Glomerular visceral epithelial cell (primary cell): ENCODE data around the gene CFAP99.

Source experiments
- DNase-seq: peaks from one replicate; pipeline ENCODE4 v3.0.0-alpha.2; 2016; ENCODE audit errors: extremely low spot score

Gene CFAP99

DNA sequence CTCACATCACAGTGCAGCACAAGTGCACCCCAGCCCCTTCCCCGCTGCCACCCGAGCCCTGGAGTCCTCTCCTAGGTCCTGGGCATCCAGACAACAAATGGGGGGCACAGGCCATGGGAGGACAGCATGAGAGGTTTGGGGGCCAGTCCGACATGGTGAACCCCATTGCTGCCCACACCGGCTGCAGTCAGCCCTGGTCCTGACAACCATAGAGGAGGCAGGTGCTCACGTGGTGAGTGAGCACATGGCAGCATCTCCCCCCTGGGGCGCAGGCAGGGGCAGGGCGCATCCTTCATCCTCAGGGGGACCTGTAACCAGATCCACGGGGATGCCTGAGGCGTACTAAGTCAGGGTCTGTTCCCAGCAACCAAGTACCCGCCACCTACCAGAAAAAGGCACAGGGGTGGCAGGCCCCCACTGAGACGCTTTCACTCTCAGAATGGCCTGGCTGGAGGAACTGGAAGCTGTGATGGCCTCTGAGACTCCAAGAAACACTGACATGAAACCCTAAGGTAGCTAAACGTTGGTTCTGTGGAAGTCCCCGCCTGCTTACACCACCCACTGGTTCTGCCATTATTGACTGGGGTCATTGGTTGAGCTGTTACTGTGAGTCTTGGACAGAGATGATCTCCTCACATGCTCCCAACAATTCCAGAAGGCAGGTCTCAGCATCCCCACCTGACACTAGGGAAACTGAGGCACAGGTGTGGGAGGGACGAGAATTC, 6.8 kb upstream of the CFAP99 start:
- no peak for DNase-seq

DNA sequence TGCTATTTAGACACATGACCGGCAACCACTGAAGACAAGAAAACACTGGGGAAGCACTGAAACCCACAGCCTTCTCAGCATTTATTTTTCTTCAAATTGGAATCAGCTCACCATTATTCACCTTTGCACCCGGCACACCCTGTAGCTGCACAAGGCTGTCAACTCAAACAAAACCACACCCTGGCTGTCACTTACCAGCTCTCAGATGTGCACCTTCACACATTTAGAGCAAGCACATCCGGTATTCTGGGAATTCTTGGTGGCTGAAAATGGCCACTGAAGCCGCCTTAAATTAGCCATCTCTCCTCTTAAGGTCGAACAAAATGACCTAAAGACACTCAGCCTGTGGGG, 6.2 kb upstream of the CFAP99 start:
- DNase-seq, result no peak

DNA sequence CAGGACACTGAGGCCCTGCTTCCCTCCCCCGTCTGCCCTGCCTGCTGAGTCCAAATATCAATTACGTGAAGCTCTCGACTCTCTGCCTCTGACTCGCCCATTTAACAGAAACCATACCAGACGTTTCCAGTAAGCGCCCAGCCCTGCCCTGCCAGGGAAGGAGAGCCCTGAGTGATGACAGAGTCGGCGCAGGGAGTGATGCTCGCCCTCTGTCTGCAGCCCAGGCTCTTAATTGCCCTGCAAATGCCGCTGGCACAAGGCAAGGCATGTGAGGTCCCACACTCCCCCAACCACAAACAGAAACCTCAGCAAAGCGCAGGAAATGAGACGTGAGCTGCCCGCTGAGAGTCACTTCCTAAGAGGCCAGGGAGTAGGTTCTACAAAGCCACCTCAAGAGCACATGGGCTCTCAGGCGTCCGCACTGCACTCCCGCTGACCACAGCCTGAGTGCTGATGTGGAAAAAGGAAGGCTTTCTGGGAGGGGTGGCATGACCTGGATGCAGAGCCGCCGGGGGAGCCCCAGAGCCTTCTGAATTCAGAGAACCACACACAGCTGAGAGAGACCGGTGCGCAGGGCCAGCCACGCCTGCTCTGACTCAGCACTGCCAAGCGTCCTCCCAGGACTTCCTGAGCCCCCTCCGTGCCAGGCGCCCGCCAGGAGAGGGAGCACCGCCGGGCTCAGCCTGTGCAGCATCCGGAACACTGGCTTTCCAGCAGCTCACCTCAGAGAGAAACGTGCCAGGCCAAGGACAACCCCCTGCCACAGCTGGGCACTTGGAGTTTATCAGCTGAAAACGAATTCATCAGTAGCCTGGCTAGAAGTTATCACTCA, 5.7 kb upstream of the CFAP99 start:
- DNase-seq, result peak; percentile 98

DNA sequence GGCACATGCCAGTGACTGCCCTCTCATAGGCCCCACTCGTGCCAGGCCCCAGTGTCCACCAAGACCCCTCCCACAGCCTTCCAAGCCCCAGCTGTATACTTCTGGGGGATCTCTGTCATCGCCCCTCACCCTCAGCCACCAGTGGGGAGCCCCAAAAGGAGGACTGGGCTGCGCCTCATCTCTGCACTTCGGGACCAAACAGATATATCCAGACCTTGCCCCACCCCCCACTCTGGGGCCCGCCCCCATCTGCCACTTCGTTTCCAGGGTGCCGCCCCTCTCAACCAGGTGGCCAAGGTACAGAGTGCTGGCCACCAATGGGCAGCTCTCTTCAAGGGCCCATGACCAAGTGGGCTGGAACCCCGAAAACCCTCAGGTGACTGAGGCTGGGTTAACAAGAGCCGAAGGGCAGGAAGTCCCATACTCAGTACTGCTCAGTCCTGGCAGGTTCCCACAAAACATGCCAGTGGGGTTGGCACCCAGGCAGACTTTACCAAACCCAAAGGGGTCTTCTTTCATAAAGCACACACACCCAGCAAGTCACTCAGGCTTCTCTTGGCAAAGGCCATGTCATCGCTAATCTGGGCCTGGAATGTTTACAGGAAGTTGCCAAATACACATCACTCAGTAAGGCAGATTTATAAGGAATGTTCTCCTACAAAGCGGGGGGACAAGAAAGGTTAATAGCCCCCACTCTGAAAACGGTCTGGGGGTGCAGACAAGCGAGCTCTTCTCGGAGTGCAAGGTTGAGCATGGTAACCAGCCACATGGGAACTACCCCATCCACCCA, 4.7 kb upstream of the CFAP99 start:
- DNase-seq, result no peak

DNA sequence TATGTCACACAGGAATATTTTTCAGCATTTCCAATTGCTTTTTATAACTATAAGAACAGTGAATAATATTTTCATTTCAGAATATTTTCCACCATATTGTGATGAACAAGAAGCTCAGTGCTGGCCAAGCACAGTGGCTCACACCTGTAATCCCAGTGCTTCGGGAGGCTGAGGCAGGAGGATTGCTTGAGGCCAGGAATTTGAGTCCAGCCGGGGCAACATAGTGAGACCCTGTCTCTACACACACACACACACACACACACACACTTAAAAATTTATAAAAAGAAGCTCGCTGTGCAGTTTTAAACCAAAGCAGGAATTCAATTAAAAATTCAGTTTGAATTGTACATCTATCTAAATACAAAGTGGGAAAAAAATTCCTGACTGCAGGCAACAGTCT, 3.5 kb upstream of the CFAP99 start:
- no peak for DNase-seq

DNA sequence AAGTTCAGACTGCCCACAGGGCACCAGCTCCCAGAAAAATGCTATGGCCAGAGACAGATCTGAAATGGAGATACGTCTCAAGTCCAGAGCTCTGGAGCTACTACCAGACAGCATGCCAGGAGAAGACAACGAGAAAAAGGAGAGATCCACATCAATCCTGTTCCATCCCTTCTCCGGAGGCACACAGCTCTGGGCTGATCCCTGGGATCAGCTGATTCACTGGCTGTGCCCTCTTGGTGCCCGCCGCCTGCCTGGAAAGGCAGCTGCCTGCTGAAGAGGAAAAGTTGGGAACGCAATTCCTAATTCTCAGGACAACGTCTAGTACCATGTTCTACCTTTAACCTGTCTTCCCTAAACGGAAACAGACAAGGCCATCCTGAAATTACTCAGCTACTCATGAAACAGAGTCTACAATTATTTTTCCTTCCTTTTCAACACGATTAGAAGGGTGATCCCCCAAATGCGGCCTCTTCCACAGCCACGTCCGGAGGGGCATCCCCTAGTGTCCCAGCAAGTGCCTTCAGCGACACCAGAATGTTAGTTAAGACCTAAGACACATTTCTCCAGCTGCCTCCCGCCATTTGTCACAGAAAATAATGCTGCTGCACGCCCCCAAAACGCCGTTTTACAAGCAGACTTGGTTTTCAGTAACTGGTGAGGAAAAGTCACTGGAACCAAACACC, 2.7 kb upstream of the CFAP99 start:
- no peak for DNase-seq

DNA sequence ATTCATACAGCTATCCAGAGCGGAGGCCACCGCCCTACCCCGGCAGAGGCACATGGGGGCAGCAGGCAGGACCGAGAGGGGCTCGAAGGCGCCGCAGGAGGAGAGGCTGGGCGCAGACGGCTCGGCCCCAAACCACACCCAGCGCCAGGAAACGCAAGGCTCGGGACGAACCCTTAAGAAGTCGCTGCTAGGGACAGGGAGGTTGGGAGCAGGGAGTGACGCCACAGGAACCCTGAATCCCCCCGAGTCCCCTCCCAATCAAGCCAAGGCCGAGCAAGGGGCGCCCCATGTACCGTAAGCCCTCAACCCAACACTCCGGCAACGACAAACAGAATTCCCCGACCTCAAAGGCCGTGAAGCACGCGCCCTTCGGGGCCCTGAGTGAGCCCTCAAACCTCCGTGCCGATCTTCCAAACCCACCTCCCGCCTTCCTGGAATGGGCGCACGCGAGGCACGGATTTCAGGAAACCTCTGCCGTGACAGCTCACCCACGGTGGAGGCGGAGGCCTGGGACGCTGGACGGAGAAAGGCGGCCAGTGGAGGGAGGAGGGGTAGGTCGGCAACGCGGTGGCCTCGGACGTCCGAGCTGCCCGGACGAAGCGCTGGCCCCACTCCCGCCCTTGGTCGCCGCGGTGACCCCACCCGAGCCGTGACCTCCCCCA, 2.1 kb upstream of the CFAP99 start:
- no peak for DNase-seq

DNA sequence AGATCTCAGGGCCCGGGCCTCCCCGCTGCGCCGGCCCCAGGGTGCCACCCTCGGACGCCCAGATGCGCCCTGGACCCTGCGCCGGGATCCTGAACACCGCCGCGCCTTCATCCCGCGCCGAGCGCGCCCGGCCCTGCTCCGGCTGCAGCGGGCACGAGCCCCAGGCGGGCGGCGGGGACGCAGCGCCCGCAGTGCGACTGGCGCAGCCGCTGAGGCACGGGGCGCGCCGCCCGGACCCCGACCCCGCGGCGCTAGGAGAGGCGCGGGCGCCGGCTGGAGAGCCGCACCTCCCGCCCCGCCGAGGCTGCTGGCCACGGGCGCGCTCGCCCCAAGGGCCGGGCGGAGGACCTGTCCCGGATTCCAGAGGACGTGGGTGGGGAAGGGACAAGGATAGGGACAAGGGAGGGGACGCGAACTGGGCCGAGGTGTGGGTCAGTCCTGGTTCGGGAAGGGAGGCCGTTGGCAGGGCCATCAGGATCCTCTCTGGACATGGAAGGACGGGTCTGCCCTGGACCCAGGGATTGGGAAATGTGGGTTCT, 1.5 kb upstream of the CFAP99 start:
- DNase-seq, result no peak

DNA sequence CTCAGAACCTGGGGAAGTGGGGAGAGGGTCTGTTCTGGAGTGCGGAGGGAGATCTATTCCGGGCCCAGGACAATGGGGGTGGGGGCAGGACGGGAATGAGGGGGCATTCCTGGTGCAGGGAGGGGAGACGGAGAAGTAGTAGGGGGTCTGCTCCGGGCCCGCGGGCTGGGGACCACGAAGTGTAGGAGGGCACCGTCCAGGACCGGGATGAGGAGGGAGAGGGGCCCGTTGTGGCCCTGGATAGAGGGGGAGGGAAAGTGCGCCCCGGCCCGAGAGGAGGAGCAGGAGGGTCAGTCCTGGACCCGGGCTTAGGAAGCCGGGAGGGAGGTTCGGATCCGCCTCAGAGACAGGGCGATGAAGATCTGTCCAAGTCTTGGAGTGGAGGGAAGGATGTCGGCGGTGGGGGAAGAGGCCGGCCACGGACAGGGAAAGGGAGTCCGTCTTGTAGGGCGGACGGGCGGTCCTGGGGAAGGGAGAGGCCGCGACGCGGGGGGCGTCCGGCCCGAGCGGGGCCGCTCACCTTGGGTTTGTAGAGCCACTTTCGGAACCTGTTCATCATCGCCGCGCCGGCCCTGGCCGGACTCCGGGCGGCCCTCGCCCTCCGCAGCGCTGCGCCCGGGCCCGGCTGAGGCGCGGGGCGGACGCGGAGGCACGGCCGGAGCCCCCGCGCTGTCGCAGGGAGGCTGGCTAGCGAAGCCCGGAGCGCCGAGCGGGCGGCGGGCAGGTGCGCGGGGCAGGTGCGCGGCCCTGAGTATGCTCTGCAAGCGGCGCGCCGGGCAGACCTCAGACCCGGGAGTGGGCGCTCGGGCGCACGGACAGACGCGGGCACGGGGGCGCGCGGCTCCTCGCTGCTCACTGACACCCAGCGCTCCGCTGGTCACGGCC, 748 bp upstream of the CFAP99 start, which contains the start of gene ZFYVE28:
ZFYVE28 (minus strand) TSS at position 881 of the 885 bp plus-strand sequence; CDS start at position 559, 322 bp downstream.
- no peak for DNase-seq

DNA sequence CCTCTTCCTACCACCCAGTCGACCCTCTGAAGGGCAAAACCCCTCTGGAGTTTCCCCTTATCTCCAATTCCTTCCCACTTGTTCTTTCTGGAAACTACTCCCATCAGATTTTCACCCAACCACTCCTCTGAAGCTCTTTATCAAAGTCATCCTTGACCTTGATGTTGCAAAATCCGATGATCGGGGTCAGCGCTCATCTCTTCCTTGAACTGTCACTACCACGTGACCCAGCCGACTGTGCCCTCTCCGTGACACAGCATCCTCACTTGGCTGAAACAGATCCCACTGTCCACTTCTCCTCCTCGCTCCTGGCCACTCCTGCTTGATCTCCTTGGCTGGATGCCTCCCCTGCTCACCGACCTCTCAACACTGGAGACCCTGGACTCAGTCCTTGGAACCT, 1.1 kb downstream of the CFAP99 start:
- DNase-seq, result no peak

DNA sequence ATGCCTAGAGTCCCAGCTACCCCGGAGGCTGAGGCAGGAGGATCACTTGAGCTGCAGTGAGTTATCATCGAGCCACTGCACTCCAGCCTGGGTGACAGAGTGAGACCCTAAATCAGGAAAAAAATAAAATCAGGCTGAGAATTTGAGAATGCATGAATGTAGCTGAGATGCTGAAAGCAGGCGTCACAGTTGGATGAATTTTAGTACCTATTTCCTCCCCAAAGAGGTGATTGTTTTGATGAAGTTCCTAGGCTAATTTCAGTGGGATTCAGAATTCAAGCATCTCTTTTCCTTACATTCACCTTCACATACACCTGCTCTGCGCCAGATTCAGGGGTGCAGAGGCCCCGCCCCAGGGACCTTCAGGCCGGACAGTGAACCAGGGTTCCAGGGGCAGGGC, 3.2 kb downstream of the CFAP99 start:
- DNase-seq, result no peak

DNA sequence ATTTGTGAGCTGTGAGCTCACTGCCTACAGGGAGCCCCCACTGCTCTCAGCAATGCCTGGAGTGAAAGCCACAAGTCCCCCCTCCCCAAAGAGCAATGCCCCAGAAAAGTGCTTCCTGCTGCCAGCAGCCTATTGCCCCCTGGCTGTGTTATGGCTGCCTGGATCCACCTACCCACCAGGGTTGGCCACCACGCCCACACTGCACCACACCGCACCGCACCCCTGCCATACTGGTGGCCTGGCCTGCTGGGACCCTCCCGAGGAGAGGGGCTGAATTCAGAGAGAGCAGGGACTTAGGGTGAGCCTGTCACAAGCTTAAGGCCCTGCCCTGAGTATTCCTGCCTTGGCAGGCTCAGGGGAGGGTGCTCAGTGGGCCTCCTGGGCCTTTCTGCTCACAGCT, 4.3 kb downstream of the CFAP99 start:
- DNase-seq, result no peak

DNA sequence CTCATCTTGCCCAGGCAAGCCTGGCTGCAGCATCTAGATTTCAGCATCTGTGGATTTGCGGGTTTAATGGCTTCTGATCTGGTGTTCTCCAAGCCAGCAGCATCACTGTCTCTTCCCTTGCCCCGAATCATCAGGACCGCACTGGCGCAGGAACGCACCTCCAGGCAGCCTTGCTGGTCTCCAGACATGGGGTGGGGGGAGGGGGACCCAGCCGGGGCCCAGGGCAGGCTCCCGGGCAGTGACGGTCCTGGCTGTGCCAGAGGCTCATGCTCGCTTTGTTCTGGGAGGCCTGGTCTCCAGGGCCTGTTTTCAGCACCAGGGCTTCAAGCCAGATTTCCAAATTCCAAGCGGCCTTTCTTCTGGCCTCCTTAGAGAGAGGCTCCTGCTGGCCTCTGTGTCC, 4.9 kb downstream of the CFAP99 start:
- DNase-seq, result no peak

DNA sequence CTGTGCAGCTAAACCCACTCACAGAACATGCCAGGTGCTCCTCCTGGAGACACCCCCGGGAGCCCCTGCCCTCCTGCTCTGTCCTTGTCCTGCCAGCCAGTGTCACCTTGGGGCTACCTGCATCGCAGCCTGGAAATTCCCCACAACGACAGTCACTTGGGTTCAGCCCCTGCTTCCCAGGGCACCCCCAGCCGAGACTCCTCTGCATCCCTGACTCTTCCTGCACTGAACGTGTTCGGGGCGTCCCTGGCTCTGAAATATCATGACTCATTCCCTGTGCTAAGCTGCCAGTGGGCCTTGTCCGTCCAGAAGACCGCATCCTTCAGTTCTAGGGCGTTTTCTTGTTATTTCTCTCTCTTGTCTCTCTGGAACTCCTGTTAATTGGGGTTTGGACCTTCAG, 5.8 kb downstream of the CFAP99 start:
- no peak for DNase-seq

DNA sequence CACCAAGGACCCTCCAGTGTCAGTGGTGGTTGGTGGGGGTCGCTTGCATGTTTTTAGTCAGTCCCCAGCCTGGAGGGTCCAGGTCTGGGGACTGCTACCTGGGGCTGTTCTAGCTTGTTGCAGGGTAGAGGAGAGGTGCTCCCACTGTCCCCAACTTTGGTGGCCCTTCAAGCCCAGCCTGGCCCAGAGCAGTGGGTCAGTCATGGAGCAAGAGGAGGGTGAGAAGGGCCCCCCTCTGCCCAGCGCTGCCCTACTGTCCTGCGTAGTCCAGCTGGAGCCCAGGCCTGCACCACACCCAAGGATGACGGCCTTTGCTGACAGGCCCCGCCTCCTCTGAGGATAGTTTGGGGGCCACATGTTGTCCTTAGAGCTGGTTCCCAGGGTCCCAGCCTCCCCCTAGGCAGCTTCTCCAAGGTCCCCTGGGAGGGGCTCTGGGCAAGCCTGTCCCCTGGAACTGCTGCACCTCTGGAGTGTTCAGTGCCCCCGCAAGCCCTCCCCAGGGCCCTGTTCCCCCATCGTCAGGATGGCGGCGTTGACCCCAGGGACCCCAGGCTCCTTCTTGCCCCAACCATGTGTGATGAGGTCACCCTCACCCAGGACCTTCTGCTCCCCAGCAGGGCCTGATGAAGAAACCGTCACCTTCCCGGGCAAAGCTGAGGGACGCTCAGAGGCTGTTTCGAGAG, 6.8 kb downstream of the CFAP99 start:
- no peak for DNase-seq

DNA sequence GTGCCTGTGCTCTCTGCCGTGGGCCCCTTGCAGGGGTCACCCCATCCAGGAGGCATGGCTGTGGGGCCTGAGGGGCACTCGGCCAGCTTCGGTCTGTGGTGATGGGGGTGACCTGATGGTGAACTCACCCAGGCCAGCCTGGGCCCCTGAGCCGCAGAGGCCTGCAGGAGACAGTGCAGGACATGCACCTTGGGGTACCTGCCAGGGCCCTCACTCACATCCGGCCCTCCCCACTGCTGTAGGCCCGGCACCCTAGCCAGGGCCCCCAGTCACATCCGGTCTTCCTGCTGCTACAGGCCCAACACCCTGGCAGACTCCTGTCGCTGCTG, 7.3 kb downstream of the CFAP99 start:
- no peak for DNase-seq

DNA sequence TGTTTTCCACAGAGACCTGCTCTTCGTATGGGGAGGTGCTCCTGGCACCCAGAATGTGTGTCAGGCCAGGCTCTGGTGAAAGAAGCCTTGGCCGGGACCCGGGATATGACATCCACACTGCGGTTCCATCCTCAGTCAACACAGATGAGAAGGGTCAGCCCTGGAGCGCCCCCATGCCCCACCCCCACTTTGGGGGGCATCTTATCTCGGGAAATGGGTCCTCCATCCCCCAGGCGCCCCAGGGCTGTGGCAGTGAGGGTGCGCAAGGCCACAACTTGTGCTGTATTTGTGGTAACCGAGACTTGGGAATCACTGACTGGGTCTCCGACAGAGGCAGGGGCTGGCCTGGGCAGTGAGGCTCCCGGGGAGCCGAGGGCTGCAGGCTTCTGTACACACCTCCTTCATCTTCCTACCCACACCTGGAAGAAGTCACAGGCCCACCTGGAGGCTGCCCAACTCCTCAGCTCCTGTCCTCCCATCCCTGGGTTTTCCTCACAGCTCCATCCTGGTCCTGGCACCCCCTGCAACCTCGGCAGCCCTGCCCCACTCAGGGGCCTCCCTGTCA, 8.0 kb downstream of the CFAP99 start:
- DNase-seq, result no peak

DNA sequence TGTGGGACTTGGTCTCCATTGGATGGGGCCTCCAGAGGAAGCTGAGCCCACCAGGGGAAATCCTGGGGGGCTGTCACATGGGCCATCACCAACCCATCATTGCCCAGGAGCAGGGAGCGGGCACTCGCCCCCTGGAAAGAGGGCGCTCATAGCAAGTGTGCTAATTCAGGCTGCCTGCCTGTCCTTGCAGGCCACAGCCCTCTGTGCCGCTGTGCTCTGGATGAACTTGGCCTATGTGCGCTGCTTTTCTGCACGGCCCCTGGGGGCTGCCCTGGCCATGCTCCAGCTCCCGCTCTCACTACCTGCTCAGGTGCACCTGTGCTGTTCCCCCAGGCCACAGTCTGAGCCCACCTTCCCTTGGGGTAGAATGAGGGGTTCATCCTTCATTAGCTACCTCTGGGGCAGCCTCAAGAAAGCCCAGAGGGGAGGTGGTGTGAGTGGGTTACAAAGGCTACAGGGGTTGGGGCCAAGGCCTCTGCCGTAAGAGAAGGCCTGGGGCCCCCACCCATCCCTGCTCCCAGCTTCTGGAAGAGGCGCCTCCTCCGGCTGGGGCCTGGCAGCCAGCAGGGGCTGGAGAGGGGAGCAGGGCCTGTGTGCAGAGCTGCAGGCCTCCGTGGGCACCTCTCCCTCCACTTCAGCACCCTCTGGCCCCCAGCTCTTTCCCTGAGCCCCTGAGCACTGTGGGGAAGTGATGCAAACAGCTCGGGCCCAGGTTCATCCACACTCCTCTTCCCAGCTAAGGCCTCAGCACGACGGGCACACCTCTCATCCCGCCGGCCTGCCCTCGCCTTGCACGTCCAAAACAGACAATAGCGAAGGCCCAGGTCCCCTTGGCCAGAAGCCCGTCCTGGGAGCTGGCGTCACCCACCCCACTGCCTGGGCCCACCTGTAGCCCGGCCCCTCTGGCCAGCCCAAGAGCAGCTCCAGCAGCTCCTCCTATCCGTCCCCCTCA, 8.9 kb downstream of the CFAP99 start:
- DNase-seq, result no peak
